Measurements from ENCODE around the gene GZMH. TPM values are rescaled to one million over a fixed set of nuclear protein-coding genes. Genes with fewer than 3 reads are reported as not detected.

The GZMH gene
- total and polyA plus RNA-seq, 2 donors (not counting 3 experiments of a cell fraction or from before 2014, with no cell fraction given): not detected

DNA sequence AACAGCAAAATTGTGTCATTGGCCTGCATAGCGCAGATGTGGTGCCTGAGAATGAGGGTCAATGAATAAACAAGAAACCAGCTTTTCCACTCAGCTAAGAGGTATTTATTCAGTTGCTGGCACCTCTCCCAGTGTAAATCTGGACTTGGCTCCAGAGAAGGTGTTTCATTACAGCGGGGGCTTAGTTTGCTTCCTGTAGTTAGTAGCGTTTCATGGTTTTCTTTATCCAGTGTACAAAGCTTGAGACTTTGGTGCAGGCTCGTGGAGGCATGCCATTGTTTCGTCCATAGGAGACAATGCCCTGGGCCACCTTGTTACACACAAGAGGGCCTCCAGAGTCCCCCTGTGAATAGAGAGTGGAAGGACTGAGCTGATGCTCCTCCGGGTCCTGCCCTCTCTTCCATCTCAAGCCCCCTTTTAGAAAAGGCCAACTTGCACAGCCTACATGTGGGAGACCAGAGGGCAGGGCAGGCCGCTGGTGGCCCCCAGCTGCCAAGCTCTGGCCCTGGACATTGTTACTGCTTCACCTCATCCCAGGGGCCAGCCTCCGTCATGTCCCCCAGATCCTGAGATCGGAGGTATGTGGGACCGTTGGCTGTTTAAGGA lies 21.5 kb upstream of the GZMH start:
- POLR2A ChIA-PET: no interaction called here
- H3K4me3 ChIP-seq (replicated peaks in 1 of 3; ENCODE audit: insufficient read depth in 1 of 3, low read depth in 1 of 3, low read length in 3 of 3): no peak overlapping the region
- H3K9ac ChIP-seq (replicated peaks; ENCODE audit: extremely low read depth, insufficient read depth, low read length): no peak overlapping the region
- H3K36me3 ChIP-seq (ENCODE audit: control insufficient read depth in 2 of 2, extremely low read depth in 1 of 2, insufficient read depth in 2 of 2, low read length in 2 of 2): no peaks in the 10 kb centered on the region
- H3K9me1 ChIP-seq (replicated peaks; ENCODE audit: control insufficient read depth, extremely low read depth, insufficient read depth, low read length): no peaks in the 10 kb centered on the region
- TF ChIP-seq POLR2A (IDR thresholded peaks at IDR 0.05; ENCODE audit: low read depth, low read length) (no peak), GATA2 (IDR thresholded peaks at IDR 0.05; ENCODE audit: insufficient read depth, insufficient read length, low read depth, low read length) (no peak), POLR2AphosphoS5 (IDR thresholded peaks at IDR 0.05; ENCODE audit: insufficient read depth, low read depth, low read length) (no peak), JUN (IDR thresholded peaks at IDR 0.05; ENCODE audit: borderline replicate concordance, insufficient read depth, insufficient read length, low read depth) (no peak), MYC (IDR thresholded peaks at IDR 0.05; ENCODE audit: low read depth, low read length) (no peak), EZH2 (IDR thresholded peaks at IDR 0.05; ENCODE audit: borderline replicate concordance, low read depth, low read length, severe bottlenecking) (no peak), FOS (IDR thresholded peaks at IDR 0.05; ENCODE audit: borderline replicate concordance, insufficient read depth, low read length) (no peak)
- TF ChIP-seq, protein P1, sequence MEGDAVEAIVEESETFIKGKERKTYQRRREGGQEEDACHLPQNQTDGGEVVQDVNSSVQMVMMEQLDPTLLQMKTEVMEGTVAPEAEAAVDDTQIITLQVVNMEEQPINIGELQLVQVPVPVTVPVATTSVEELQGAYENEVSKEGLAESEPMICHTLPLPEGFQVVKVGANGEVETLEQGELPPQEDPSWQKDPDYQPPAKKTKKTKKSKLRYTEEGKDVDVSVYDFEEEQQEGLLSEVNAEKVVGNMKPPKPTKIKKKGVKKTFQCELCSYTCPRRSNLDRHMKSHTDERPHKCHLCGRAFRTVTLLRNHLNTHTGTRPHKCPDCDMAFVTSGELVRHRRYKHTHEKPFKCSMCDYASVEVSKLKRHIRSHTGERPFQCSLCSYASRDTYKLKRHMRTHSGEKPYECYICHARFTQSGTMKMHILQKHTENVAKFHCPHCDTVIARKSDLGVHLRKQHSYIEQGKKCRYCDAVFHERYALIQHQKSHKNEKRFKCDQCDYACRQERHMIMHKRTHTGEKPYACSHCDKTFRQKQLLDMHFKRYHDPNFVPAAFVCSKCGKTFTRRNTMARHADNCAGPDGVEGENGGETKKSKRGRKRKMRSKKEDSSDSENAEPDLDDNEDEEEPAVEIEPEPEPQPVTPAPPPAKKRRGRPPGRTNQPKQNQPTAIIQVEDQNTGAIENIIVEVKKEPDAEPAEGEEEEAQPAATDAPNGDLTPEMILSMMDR (IDR thresholded peaks at IDR 0.05; ENCODE audit: extremely low read depth in 1 of 2, insufficient read depth in 1 of 2, low read depth in 1 of 2, low read length in 2 of 2): no peak
- TF ChIP-seq, protein P2, sequence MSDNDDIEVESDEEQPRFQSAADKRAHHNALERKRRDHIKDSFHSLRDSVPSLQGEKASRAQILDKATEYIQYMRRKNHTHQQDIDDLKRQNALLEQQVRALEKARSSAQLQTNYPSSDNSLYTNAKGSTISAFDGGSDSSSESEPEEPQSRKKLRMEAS (IDR thresholded peaks at IDR 0.05; ENCODE audit: insufficient read depth, insufficient read length): no peak
- BruUV-seq (replicated peaks): no TSS peak
- CTCF ChIA-PET: no interaction called here
- intact Hi-C loops (cut with micrococcal nuclease): no loop called here
- dilution Hi-C loops (cut with MboI; ENCODE audit: extremely low pct_ligation_motif_present, low sequenced_read_pairs): no loop called here
- H3K4me1 ChIP-seq (ENCODE audit: control insufficient read depth, extremely low read depth, insufficient read depth, low read length): no peaks in the 10 kb centered on the region
- no peak overlapping the region for H3K27ac ChIP-seq (ENCODE audit: insufficient read depth, low read depth, low read length)
- H4K20me1 ChIP-seq (replicated peaks; ENCODE audit: control insufficient read depth, extremely low read depth, insufficient read depth, low read length): no peaks in the 10 kb centered on the region
- no peaks in the 10 kb centered on the region for H3K9me3 ChIP-seq (replicated peaks; ENCODE audit: control insufficient read depth, insufficient read depth, low read length)
- DNase-seq (ENCODE audit: low read depth, low spot score) (no peak), FAIRE-seq (no peak)
- no peak overlapping the region for H3K4me2 ChIP-seq (ENCODE audit: insufficient read depth, low read length)
- H3K79me2 ChIP-seq (ENCODE audit: control insufficient read depth, insufficient read depth, low read length): no peaks in the 10 kb centered on the region
- H3K27me3 ChIP-seq (ENCODE audit: control insufficient read depth in 2 of 2, insufficient read depth in 2 of 2, low read length in 2 of 2): no peaks in the 10 kb centered on the region
- H2AFZ ChIP-seq (ENCODE audit: low read depth, low read length): no peak overlapping the region
